ENCODE data around the gene DIS3L2. TPM values are rescaled to one million over a fixed set of nuclear protein-coding genes. Genes with fewer than 3 reads are reported as not detected.
A peak's percentile ranks its signal among the peaks of the same experiment; 100 is the strongest.
"Not testable (repeated sequence)": the region's sequence is repeated elsewhere in the genome, so short reads cannot be mapped to it uniquely, and the experiment has no call there.

The DIS3L2 gene
- total RNA-seq, 2 experiments from 2014 or later = 40.2 to 43.4 TPM

DNA sequence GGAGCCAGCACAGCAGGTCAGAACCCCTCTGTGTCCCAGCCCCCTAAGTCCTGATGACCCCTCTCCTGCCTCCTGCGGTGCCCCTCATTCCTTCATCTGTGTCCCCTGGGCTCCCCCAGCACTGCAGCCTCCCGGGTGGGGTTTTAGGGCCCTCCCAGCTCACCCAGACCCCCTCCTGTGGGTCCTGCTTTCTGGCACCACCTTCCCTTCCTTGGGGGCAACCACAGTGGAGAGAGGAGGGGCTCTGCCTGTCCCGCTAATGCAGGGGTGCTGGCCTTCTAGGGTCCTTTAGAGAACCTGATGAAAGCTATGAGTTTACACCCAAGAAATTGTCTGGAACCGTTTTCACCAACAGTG lies 374.3 kb downstream of the DIS3L2 start:
- Mint-ChIP-seq H3K4me3 (no peak overlapping the region), H3K27ac (no peak overlapping the region), H3K27me3 (no peaks in the 10 kb centered on the region), H3K4me1 (no peaks in the 10 kb centered on the region), H3K36me3 (ENCODE audit: low read depth) (no peaks in the 10 kb centered on the region), H3K9me3 (no peaks in the 10 kb centered on the region)
- ChIA-PET CTCF (interaction anchor here (1.0 to 1.2 kb wide), 4 partner anchors 10 to 55 kb away, joined by 3 read pairs; no protein-coding TSS in a partner anchor), POLR2A (no interaction called here)
- DNase-seq = peak; percentile 1

DNA sequence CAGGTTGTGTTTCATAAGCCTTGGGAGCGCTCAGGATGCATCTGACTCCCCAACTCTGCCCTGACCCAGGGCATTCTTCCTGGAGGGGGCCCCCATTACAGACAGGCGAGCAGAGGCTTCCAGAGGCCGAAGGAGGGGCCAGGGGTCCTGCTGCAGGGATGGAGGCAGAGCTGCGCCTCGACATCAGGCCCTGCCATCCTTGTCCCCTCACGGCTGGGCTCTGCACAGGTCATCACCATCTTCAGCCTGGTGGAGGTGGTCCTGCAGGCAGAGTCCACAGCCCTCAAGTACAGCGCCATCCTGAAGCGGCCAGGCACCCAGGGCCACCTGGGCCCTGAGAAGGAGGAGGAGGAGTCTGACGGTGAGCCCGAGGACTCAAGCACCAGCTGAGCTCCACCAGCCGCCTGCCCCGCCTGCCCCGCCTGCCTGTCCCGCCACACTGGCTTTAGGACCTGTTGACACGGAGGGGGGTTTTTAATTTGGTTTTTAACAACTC lies 374.8 kb downstream of the DIS3L2 start:
- H3K36me3 Mint-ChIP-seq (ENCODE audit: low read depth) = no peaks in the 10 kb centered on the region
- H3K27ac Mint-ChIP-seq = no peak overlapping the region
- H3K9me3 Mint-ChIP-seq = no peaks in the 10 kb centered on the region
- ChIA-PET POLR2A (no interaction called here), CTCF (interaction anchor here (1.1 to 1.2 kb wide), 3 partner anchors 10 to 55 kb away, joined by 3 read pairs; no protein-coding TSS in a partner anchor)
- H3K27me3 Mint-ChIP-seq = no peaks in the 10 kb centered on the region
- DNase-seq = peak; percentile 1
- no peak overlapping the region for H3K4me3 Mint-ChIP-seq
- no peaks in the 10 kb centered on the region for H3K4me1 Mint-ChIP-seq

GRCh38 chr2:232336981-232337720 lies 375.6 kb downstream of the DIS3L2 start:
- ChIA-PET CTCF (interaction anchor here (0.8 kb wide), 1 partner anchor 30 kb away, joined by 3 read pairs; no protein-coding TSS in a partner anchor), POLR2A (no interaction called here)
- Mint-ChIP-seq H3K27me3 (no peaks in the 10 kb centered on the region), H3K27ac (no peak overlapping the region), H3K9me3 (no peaks in the 10 kb centered on the region), H3K4me1 (no peaks in the 10 kb centered on the region), H3K4me3 (no peak overlapping the region), H3K36me3 (ENCODE audit: low read depth) (no peaks in the 10 kb centered on the region)
- DNase-seq = no peak

DNA sequence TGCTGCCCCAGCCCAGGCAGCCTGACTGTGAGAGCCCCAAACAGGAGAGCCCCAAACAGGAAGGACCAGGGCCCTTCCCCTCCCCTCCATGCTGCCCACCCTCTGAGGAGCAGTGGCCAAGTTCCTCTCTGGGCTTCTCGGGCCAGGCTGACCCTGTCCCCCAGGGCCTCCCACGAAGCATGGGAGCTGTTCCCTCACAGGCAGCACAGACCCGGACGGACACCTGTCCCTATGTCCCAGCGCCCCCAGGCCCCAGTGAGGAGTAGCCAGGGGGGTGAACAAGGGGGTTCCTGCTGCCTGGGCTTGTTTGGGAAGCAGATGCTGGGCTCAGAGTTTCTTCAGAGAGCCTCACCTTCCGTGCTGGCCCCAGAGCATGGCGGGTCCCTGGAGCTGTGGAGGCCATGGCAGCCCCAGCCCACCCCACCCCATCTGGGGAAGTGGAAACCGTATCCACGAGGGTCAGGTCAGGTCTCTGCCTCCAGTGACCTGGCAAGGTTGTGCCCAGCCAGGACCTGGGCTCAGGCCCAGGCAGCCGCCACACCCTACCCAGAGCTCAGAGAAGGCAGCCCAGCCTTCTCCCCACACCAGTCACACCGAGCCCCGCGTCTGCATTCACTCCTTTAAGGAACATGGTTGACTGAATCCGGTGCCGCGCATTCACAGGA lies 376.7 kb downstream of the DIS3L2 start:
- H3K4me1 Mint-ChIP-seq; H3K4me3 Mint-ChIP-seq; H3K36me3 Mint-ChIP-seq (ENCODE audit: low read depth); H3K9me3 Mint-ChIP-seq; POLR2A ChIA-PET; DNase-seq; H3K27me3 Mint-ChIP-seq; H3K27ac Mint-ChIP-seq: not testable (repeated sequence)
- CTCF ChIA-PET = interaction anchor here (0.8 kb wide), 1 partner anchor 29 kb away, joined by 3 read pairs; no protein-coding TSS in a partner anchor

GRCh38 chr2:232338759-232339106 lies 377.2 kb downstream of the DIS3L2 start:
- ChIA-PET POLR2A (no interaction called here), CTCF (no interaction called here)
- no peak for DNase-seq
- H3K4me3 Mint-ChIP-seq = no peak overlapping the region
- H3K27ac Mint-ChIP-seq = no peak overlapping the region
- no peaks in the 10 kb centered on the region for H3K4me1 Mint-ChIP-seq
- H3K36me3 Mint-ChIP-seq (ENCODE audit: low read depth) = no peaks in the 10 kb centered on the region
- peaks cover 3% of the 10 kb centered on the region for H3K27me3 Mint-ChIP-seq
- H3K9me3 Mint-ChIP-seq = no peaks in the 10 kb centered on the region

DNA sequence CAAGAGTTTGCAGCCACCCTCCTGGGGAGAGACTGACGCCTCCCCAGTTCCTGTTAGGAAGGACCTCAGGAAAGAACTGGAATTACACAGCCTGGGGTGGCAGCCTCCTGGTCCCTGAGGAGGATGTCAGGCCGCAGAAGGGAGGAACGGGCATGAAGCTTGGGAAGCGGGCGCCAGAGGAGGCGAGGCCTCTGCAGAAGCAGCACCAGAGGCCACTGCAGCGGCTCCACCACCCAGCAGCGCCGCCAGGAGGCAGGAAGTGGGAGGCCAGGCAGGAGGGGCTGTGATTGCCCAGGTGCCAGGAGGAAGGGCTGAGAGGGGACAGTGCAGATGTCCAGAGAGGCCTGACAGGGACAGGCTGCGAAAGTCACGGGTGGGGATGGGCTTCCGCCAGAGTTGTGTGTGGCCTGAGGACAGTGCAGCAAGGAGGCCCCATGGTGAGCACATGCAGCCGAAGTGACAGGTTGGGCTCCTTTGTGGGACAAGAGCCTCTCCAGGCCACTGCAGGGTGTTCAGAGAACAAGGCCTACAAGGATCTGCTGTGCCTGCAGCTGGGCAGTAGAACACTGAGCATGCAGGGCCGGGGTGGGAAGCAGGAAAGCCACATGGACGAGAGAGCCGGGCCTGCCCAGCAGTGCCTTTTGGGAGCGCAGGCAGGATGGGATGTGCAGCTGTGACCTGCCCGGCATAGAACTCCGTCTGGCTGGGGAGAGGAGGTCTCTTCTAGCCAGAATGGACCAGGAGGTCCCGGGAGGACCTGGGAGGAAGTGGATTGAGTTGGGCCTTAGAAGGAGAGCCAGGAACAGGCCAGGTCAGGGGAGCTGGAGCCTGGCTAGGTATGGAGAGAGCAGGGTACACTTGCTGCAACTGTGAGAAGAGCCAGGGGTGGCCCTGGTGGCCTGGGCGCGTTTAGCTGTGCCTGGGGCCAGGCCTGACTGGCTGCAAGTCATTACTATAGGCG lies 377.9 kb downstream of the DIS3L2 start:
- Mint-ChIP-seq H3K27ac (no peak overlapping the region), H3K4me3 (no peak overlapping the region), H3K27me3 (peaks cover 3% of the 10 kb centered on the region), H3K36me3 (ENCODE audit: low read depth) (no peaks in the 10 kb centered on the region), H3K9me3 (no peaks in the 10 kb centered on the region), H3K4me1 (no peaks in the 10 kb centered on the region)
- ChIA-PET POLR2A (no interaction called here), CTCF (interaction anchor here (3.2 kb wide), 1 partner anchor 12 kb away, joined by 10 read pairs; no protein-coding TSS in a partner anchor)
- DNase-seq = no peak

DNA sequence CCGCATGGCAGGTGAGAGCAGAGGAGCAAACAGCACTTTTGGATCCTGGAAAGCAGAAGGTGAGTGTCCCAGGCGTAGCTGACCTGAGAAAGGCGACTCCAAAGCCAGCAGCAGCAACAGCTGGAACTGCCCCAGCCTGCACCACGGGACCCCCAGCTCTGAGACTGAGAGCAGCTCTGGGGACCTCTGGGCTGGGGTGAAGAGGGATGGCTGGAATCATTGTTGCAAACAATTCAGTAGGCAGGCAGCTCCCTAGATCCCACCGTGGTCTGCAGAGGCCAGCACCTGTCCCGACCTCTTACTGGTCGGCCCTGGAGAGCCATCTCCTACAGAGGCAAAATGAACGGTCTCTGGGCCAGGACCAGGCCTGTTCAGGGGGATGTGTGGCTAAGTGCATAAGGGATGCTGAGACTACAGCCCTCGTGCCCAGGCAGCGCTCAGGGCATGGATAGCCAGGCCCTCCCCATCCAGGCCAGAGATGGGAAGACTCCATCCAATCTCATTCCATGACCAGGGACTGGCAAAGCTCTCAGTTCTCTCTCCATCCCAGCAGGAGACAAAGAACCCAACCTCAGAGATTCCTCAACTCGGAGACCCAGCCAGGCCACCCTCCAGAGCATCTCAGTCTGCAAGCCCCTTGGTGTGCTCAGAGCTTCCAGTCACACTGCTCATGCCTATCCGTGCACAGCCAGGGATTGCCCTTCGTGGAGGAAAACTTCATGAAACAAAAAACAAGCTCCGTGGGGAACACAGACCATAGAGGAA lies 378.8 kb downstream of the DIS3L2 start:
- DNase-seq = no peak
- Mint-ChIP-seq H3K36me3 (ENCODE audit: low read depth) (no peaks in the 10 kb centered on the region), H3K9me3 (no peaks in the 10 kb centered on the region), H3K27ac (no peak overlapping the region), H3K4me3 (no peak overlapping the region), H3K4me1 (no peaks in the 10 kb centered on the region), H3K27me3 (peaks cover 4% of the 10 kb centered on the region)
- ChIA-PET POLR2A (no interaction called here), CTCF (interaction anchor here (0.5 to 3.2 kb wide), 4 partner anchors 11 to 438 kb away, joined by 3 to 10 read pairs (median 4); no protein-coding TSS in a partner anchor)

- H3K4me1 Mint-ChIP-seq = no peaks in the 10 kb centered on the region
- H3K27ac Mint-ChIP-seq = no peak overlapping the region
- CTCF ChIA-PET = interaction anchor here (0.6 to 3.2 kb wide), 5 partner anchors 12 to 557 kb away, joined by 3 to 10 read pairs (median 3); no protein-coding TSS in a partner anchor
- POLR2A ChIA-PET = no interaction called here
- no peak overlapping the region for H3K4me3 Mint-ChIP-seq
- no peak for DNase-seq
- no peaks in the 10 kb centered on the region for H3K9me3 Mint-ChIP-seq
- H3K36me3 Mint-ChIP-seq (ENCODE audit: low read depth) = no peaks in the 10 kb centered on the region
- H3K27me3 Mint-ChIP-seq = peaks cover 4% of the 10 kb centered on the region
Measured at GRCh38 chr2:232341061-232341738, 379.7 kb downstream of the DIS3L2 start.

GRCh38 chr2:232341739-232342126 lies 380.2 kb downstream of the DIS3L2 start:
- Mint-ChIP-seq H3K4me3 (no peak overlapping the region), H3K27ac (no peak overlapping the region), H3K27me3 (peaks cover 7% of the 10 kb centered on the region), H3K4me1 (no peaks in the 10 kb centered on the region), H3K9me3 (no peaks in the 10 kb centered on the region), H3K36me3 (ENCODE audit: low read depth) (no peaks in the 10 kb centered on the region)
- ChIA-PET CTCF (interaction anchor here (0.6 to 3.2 kb wide), 4 partner anchors 15 to 558 kb away, joined by 3 to 10 read pairs (median 4); no protein-coding TSS in a partner anchor), POLR2A (no interaction called here)
- no peak for DNase-seq

- Mint-ChIP-seq H3K9me3 (no peaks in the 10 kb centered on the region), H3K36me3 (ENCODE audit: low read depth) (no peaks in the 10 kb centered on the region), H3K4me1 (no peaks in the 10 kb centered on the region), H3K27me3 (peaks cover 13% of the 10 kb centered on the region), H3K4me3 (no peak overlapping the region), H3K27ac (no peak overlapping the region)
- CTCF ChIA-PET = interaction anchor here (1.5 kb wide), 1 partner anchor 27 kb away, joined by 3 read pairs; no protein-coding TSS in a partner anchor
- DNase-seq = no peak
- POLR2A ChIA-PET = no interaction called here
Measured at GRCh38 chr2:232342635-232343565, 381.4 kb downstream of the DIS3L2 start.

- peaks cover 2% of the 10 kb centered on the region for H3K4me1 Mint-ChIP-seq
- ChIA-PET POLR2A (no interaction called here), CTCF (no interaction called here)
- no peaks in the 10 kb centered on the region for H3K36me3 Mint-ChIP-seq (ENCODE audit: low read depth)
- no peak overlapping the region for H3K27ac Mint-ChIP-seq
- DNase-seq = no peak
- peaks cover 17% of the 10 kb centered on the region for H3K27me3 Mint-ChIP-seq
- no peak overlapping the region for H3K4me3 Mint-ChIP-seq
- no peaks in the 10 kb centered on the region for H3K9me3 Mint-ChIP-seq
Measured at GRCh38 chr2:232343821-232344220, 382.3 kb downstream of the DIS3L2 start.

Data from activated CD4-positive, alpha-beta T cell treated with anti-CD3 and anti-CD28 coated beads, Interleukin-2, amount 10 ng/mL, durations not matched to agents 7 days and 5 days (primary cell).